AG04449 (cell line): ENCODE results near the gene MAML2.

Source experiments
- CTCF ChIA-PET: fragments of 350-600 bp; formaldehyde crosslinking; extraction: SDS; loops from one replicate; lab custom pipeline; 2021; ENCODE audit warnings: antibody characterized with exemption; lab: Yijun Ruan, JAX
- POLR2A ChIA-PET: fragments of 400-600, 350-600 bp; formaldehyde crosslinking; extraction: SDS; loops from one replicate; lab custom pipeline; 2020; ENCODE audit warnings: antibody characterized with exemption, inconsistent platforms; lab: Yijun Ruan, JAX
- DNase-seq: peaks from one replicate; pipeline ENCODE4 v3.0.0-alpha.2; 2010; ENCODE audit warnings: low read depth, low spot score
- H3K4me3 ChIP-seq: 2 replicates; pipeline ENCODE4 v1.5.1; 2011; ENCODE audit warnings: low read depth, mild to moderate bottlenecking, control low read depth, low read length
- TF ChIP-seq, protein P1 (sequence below): IDR thresholded peaks from one replicate; pipeline ENCODE4 v1.5.1; 2011; ENCODE audit warnings: mild to moderate bottlenecking, moderate library complexity, low read length, control low read depth, inconsistent platforms; ENCODE audit not compliant: insufficient read depth; ENCODE audit errors: missing control alignments

MAML2 gene

DNA sequence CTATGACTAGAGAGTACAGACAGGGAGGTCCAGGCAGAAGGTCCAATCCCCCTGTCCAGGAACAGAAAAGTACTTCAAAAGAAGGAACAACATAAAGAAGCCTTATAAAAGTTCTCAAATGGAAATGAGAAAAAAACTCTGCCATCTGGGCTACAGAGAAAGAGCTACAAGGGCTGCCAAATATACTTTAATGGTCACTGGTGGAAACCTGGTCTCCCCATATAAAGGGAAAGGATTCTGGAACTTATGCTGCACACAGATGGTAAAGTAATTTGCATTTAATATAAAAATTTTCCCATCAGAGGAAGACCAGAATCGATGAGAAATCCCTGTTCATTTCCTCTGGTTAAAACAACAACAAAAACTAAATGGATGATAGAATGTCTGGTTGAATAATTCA, 299.7 kb downstream of the MAML2 start:
- POLR2A ChIA-PET, result no interaction called here
- DNase-seq, result no peak
- H3K4me3 ChIP-seq, result no peak overlapping the region
- TF ChIP-seq, protein P1, sequence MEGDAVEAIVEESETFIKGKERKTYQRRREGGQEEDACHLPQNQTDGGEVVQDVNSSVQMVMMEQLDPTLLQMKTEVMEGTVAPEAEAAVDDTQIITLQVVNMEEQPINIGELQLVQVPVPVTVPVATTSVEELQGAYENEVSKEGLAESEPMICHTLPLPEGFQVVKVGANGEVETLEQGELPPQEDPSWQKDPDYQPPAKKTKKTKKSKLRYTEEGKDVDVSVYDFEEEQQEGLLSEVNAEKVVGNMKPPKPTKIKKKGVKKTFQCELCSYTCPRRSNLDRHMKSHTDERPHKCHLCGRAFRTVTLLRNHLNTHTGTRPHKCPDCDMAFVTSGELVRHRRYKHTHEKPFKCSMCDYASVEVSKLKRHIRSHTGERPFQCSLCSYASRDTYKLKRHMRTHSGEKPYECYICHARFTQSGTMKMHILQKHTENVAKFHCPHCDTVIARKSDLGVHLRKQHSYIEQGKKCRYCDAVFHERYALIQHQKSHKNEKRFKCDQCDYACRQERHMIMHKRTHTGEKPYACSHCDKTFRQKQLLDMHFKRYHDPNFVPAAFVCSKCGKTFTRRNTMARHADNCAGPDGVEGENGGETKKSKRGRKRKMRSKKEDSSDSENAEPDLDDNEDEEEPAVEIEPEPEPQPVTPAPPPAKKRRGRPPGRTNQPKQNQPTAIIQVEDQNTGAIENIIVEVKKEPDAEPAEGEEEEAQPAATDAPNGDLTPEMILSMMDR, result no peak
- CTCF ChIA-PET, result interaction anchor here (1.4 to 2.1 kb wide), 2 partner anchors 11 to 204 kb away, joined by 3 to 6 read pairs; no protein-coding TSS in a partner anchor

DNA sequence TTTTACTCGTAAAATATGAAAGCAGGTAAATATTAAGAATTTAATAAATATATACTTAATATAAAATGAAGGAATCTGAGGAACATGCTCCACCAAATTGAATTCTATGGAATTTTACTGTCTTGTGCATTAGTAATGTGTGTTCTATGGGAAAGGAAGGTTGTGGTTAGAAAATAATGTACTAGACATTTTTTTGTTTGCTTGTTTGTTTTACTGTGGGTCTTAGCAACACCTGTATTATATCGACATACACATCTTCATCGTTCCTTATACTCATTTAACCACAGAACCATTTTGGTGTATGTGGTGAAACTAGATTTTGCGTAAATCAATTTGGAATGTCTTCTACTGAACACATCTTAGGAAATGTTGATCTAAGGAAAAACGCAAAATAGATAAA, 304.9 kb downstream of the MAML2 start:
- CTCF ChIA-PET, result no interaction called here
- POLR2A ChIA-PET, result no interaction called here
- no peak overlapping the region for H3K4me3 ChIP-seq
- TF ChIP-seq, protein P1, result no peak
- DNase-seq, result no peak

DNA sequence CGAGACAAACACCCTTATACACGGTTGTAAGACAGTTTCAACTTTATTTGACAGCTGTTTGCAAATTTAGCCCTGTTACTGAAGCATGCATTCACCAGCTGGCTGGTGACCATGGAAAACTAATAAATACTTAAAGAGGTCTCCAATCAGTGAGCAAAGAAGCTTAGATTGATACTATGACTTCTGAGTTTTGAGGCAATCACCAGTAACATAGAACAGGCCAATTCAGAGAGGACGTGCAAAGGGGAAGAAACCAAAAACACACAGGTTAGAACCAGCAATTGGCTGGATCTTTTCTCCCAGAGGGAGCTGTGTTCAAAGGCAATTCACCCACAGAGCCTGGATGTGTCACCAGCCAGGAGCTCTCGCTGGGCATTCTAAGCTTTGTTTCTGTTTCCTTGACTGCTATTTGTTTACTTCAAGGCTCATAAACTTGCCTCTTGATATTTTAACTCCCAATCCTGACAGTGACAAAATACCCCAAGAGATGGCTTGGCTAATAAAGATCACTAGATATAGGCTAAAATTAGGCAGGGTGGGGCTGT, 305.5 kb downstream of the MAML2 start:
- H3K4me3 ChIP-seq, result no peak overlapping the region
- CTCF ChIA-PET, result no interaction called here
- TF ChIP-seq, protein P1, result no peak
- no peak for DNase-seq
- POLR2A ChIA-PET, result no interaction called here

DNA sequence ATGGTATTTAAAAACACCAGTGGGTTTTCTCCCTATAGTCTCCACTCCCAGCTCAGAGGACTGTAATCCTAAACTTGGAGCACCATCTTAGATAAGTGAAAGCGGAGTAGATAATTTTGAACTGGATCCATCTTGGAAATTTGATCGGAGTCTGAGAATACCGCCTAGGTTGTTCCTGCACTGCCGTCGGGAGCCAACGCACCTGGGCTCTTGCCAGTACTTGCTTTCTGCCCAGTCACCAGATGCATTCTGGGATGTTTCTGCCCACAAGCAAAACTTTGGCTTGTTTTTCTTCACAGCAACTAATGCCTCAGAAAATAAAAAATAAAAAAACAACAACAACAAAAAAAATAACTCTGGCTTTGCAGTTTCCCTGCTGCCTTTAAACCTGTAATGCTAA, 306.1 kb downstream of the MAML2 start:
- CTCF ChIA-PET, result interaction anchor here (1.4 to 4.1 kb wide), 2 partner anchors 18 to 306 kb away, joined by 6 to 22 read pairs; partner anchors contain the start of gene MAML2
- TF ChIP-seq, protein P1, result no peak
- DNase-seq, result no peak
- POLR2A ChIA-PET, result no interaction called here
- no peak overlapping the region for H3K4me3 ChIP-seq

DNA sequence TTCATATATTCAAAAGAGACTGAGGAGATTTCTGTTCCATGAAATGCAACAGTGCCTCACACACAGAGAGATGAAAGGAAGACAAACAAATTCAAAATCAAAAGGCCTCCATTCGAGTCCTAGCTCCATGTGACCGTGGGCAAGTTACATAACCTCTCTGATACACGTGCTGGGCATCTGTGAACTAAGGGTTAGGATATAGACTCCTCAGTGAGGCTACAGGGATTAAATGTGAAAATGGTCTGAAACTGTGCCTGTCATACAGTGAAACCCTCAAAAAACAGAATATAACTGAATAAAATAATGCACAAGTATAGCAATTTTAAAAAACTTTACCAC, 307.3 kb downstream of the MAML2 start:
- ChIA-PET CTCF (interaction anchor here (0.6 to 4.1 kb wide), 6 partner anchors 11 to 934 kb away, joined by 3 to 22 read pairs (median 3); partner anchors contain the start of gene MAML2), POLR2A (no interaction called here)
- DNase-seq, result no peak

DNA sequence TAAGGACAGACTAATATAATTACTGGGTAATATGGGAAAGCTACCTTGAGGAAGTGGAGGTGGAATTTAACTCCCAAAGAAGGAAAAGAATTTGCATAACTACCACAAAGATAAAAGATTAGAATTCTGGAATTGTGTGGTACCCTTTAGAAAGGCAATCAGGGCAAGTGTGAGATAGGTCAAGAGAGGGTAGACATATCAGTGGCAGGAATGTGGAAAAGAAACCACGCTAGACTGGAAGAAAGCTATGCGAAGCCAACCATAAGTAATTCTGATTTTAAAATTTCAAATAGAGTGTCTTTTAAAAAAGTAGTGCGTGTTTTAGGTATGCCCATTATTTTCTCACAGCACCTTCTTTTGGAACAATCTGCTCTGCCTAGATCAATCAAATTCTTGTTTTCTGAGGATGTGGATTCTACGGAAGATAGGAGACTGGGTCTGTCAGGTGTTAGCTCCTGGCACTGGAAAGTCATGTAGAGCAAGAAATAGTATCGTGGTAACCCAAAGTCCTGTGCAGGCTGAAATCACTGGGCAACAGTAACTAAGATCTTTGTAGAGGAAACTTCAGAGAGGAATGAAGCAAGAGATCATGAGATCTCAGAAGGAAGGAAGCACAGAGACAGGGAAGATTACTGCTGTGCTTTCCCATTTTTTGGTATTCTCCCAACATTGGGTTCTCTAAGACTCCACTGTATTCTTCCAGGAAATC, 307.8 kb downstream of the MAML2 start:
- DNase-seq, result no peak
- ChIA-PET CTCF (interaction anchor here (0.6 to 4.1 kb wide), 7 partner anchors 11 to 308 kb away, joined by 3 to 22 read pairs (median 3); partner anchors contain the start of gene MAML2), POLR2A (interaction anchor here (0.6 to 1.1 kb wide), 2 partner anchors 21 to 1483 kb away, joined by 3 read pairs; no protein-coding TSS in a partner anchor)
- H3K4me3 ChIP-seq, result no peak overlapping the region
- TF ChIP-seq, protein P1, result no peak

More for the DNA sequence above, 307.3 kb downstream of the MAML2 start:
- H3K4me3 ChIP-seq, result no peak overlapping the region
- TF ChIP-seq, protein P1, result no peak
